Stimulated activated naive CD8-positive, alpha-beta T cell treated with anti-CD3 and anti-CD28 coated beads, Interleukin-15, Interleukin-2, amounts not matched to agents 100 U/mL and 50 U/mL, for 24 hours (primary cell): ENCODE data around the gene MRPL19.

Source experiments
- ATAC-seq: fragments of 150-1000 bp; cut with Tn5 transposase; one replicate; pipeline ENCODE4 v1.10.0; 2021
- DNase-seq: peaks from one replicate; pipeline ENCODE4 v3.0.0; 2021

Gene MRPL19

GRCh38 chr2:75737961-75738360 lies 91.4 kb downstream of the MRPL19 start:
- ATAC-seq (no peak), DNase-seq (no peak)
